ENCODE results near the gene RGS4. TPM values are rescaled to one million over a fixed set of nuclear protein-coding genes. Genes with fewer than 3 reads are reported as not detected.

The RGS4 gene
- total and polyA plus RNA-seq, 8 donors, result 1.1 to 11.8 (median 2.5) TPM

DNA sequence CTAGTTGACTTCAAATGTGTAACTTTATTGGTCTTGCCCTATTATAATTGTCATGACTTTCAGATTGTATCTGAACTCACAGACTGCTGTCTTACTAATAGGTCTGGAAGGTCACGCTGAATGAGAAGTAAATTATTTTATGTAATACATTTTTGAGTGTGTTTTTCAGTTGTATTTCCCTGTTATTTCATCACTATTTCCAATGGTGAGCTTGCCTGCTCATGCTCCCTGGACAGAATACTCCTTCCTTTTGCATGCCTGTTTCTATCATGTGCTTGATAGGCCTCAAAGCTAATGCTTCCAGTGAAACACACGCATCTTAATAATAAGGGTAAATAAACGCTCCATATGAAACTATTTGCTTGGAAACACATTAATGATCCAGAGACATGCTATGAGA is 7.3 kb downstream of the RGS4 start:
- Histone ChIP-seq H3K27me3 (no peaks in the 10 kb centered on the region), H3K27ac (no peak overlapping the region), H3K36me3 (no peaks in the 10 kb centered on the region), H3K4me3 (no peak overlapping the region), H3K9me3 (peaks cover 0 to 3% of the 10 kb centered on the region in 2 donors), H3K4me1 (no peaks in the 10 kb centered on the region)
- no peak for DNase-seq
- intact Hi-C loops (cut with DNase I), result loop anchor here in 1 of 2 donors (10.0 kb wide), 1 partner anchor 238 kb away; no protein-coding TSS in a partner anchor
- no peak for ATAC-seq
- TF ChIP-seq CTCF (IDR thresholded peaks at IDR 0.05), result no peak

GRCh38 chr1:163076981-163077761 is 8.0 kb downstream of the RGS4 start:
- ATAC-seq (no peak), DNase-seq (no peak)
- no peak overlapping the region for H3K27ac ChIP-seq
- H3K4me1 ChIP-seq, result no peaks in the 10 kb centered on the region
- H3K9me3 ChIP-seq, result peaks cover 0 to 3% of the 10 kb centered on the region in 2 donors
- no peak overlapping the region for H3K4me3 ChIP-seq
- TF ChIP-seq CTCF (IDR thresholded peaks at IDR 0.05), result no peak
- H3K27me3 ChIP-seq, result no peaks in the 10 kb centered on the region
- intact Hi-C loops (cut with DNase I), result loop anchor here in 1 of 2 donors (10.0 kb wide), 1 partner anchor 238 kb away; no protein-coding TSS in a partner anchor
- H3K36me3 ChIP-seq, result no peaks in the 10 kb centered on the region

DNA sequence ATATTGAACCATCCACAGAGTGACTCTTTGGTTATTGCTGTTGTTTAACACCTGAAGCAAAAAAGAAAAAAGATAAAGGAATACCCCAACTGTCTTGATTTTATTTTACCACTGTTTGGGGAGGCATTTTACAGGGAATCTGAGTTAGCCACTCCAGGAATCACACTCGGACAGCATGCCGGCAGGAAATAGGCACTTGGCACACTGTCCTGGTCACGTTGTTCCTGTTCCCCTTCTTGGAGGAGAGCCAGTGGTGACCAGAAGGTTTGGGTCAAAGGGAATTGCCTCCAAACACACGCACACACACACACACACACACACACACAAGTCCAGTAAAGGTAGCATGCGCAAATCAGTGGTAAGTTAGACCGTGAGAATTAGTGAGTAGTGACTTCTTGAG is 13.8 kb downstream of the RGS4 start:
- ATAC-seq, result no peak
- Histone ChIP-seq H3K9me3 (peaks cover 0 to 3% of the 10 kb centered on the region in 2 donors), H3K27ac (no peak overlapping the region), H3K36me3 (no peaks in the 10 kb centered on the region), H3K4me3 (no peak overlapping the region), H3K27me3 (no peaks in the 10 kb centered on the region), H3K4me1 (no peaks in the 10 kb centered on the region)
- no peak for TF ChIP-seq CTCF (IDR thresholded peaks at IDR 0.05)
- DNase-seq, result peak in 1 of 4 donors; percentile 15
- intact Hi-C loops (cut with DNase I), result no loop called here

DNA sequence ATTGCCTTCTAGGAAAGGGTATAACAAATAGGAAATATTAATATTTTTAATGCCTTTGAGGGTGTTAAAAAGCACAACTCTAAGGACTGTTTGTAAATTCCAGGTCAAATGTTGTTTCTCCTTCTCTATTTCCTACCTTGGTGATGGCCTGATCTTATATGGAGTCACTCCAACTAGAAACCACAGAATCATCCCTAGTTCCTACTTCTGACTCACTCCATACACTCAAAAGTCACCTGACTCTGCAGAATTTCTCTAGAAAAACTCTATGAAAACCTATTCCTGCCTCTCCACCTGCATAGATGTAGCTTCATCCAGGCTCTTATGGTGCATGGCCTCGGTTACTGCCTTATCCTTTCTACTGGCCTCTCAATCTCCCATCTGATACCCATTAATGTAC is 14.5 kb downstream of the RGS4 start:
- H3K9me3 ChIP-seq, result peaks cover 0 to 3% of the 10 kb centered on the region in 2 donors
- H3K4me1 ChIP-seq, result no peaks in the 10 kb centered on the region
- H3K4me3 ChIP-seq, result no peak overlapping the region
- no peak for TF ChIP-seq CTCF (IDR thresholded peaks at IDR 0.05)
- no peaks in the 10 kb centered on the region for H3K27me3 ChIP-seq
- DNase-seq (no peak), ATAC-seq (no peak)
- intact Hi-C loops (cut with DNase I), result no loop called here
- H3K27ac ChIP-seq, result no peak overlapping the region
- H3K36me3 ChIP-seq, result no peaks in the 10 kb centered on the region

- Histone ChIP-seq H3K4me3 (no peak overlapping the region), H3K4me1 (no peaks in the 10 kb centered on the region), H3K27me3 (no peaks in the 10 kb centered on the region), H3K36me3 (no peaks in the 10 kb centered on the region), H3K27ac (no peak overlapping the region), H3K9me3 (peaks cover 0 to 3% of the 10 kb centered on the region in 2 donors)
- no peak for DNase-seq
- intact Hi-C loops (cut with DNase I), result no loop called here
- no peak for TF ChIP-seq CTCF (IDR thresholded peaks at IDR 0.05)
- ATAC-seq, result no peak
Observed at GRCh38 chr1:163084330-163084729, 15.2 kb downstream of the RGS4 start.

Measured in left lung (tissue), 10 donors.